CD4-positive, CD25-positive, alpha-beta regulatory T cell (primary cell): ENCODE results near the gene CHD9. TPM values are rescaled to one million over a fixed set of nuclear protein-coding genes. Genes with fewer than 3 reads are reported as not detected.

ENCODE experiments used
- ATAC-seq, 2 donors: fragments of 150-1000 bp; cut with Tn5 transposase; one replicate each; pipeline ENCODE4 v1.10.0; 2021; ENCODE audit warnings: low read depth in 2 of 2, moderate number of reproducible peaks in 2 of 2, moderate library complexity in 1 of 2
- DNase-seq, 3 donors: peaks; one replicate each; pipeline versions ENCODE4 v3.0.0 to v3.0.0-alpha.2; 2012 to 2022; ENCODE audit warnings: mixed read lengths in 1 of 3
- H3K27ac ChIP-seq: one replicate; pipeline ENCODE4 v1.7.0; 2013; ENCODE audit warnings: mild to moderate bottlenecking, low read length; ENCODE audit not compliant: insufficient read depth, poor library complexity, severe bottlenecking
- H3K27me3 ChIP-seq: one replicate; pipeline ENCODE4 v1.7.0; 2013; ENCODE audit warnings: low read length; ENCODE audit not compliant: control insufficient read depth, insufficient read depth
- H3K36me3 ChIP-seq: one replicate; pipeline ENCODE4 v1.7.0; 2013; ENCODE audit warnings: mild to moderate bottlenecking, low read length, moderate library complexity; ENCODE audit not compliant: control insufficient read depth, insufficient read depth
- H3K4me1 ChIP-seq: 2 replicates; pipeline ENCODE4 v1.7.0; 2013; ENCODE audit warnings: mild to moderate bottlenecking, low read length; ENCODE audit not compliant: insufficient read depth, control insufficient read depth, poor library complexity, severe bottlenecking
- H3K4me3 ChIP-seq: one replicate; pipeline ENCODE4 v1.7.0; 2013; ENCODE audit warnings: low read depth, mild to moderate bottlenecking, low read length, moderate library complexity
- H3K9me3 ChIP-seq, 2 experiments: 1 replicate in 1 of 2; 2 replicates in 1 of 2; pipeline ENCODE4 v1.7.0; 2013; ENCODE audit warnings: low read length in 2 of 2, mild to moderate bottlenecking in 1 of 2, moderate library complexity in 1 of 2; ENCODE audit not compliant: control insufficient read depth in 2 of 2
- H3K27ac Mint-ChIP-seq, 3 donors: one replicate each; pipeline ENCODE4 v1.8.0; 2020 to 2022; ENCODE audit warnings: mild to moderate bottlenecking in 3 of 3, mixed read lengths in 3 of 3, moderate library complexity in 2 of 3
- H3K27me3 Mint-ChIP-seq: one replicate; pipeline ENCODE4 v1.8.0; 2022; ENCODE audit warnings: mild to moderate bottlenecking, mixed read lengths
- H3K36me3 Mint-ChIP-seq: one replicate; pipeline ENCODE4 v1.8.0; 2020; ENCODE audit warnings: mixed read lengths
- H3K4me1 Mint-ChIP-seq, 4 donors: one replicate each; pipeline ENCODE4 v1.8.0; 2020 to 2022; ENCODE audit warnings: mixed read lengths in 4 of 4, mild to moderate bottlenecking in 1 of 4
- H3K4me3 Mint-ChIP-seq, 4 donors: one replicate each; pipeline ENCODE4 v1.8.0; 2020 to 2022; ENCODE audit warnings: mild to moderate bottlenecking in 4 of 4, mixed read lengths in 4 of 4, moderate library complexity in 3 of 4
- H3K9me3 Mint-ChIP-seq, 7 donors: one replicate each; pipeline ENCODE4 v1.8.0; 2020 to 2022; ENCODE audit warnings: mixed read lengths in 7 of 7, mild to moderate bottlenecking in 3 of 7, moderate library complexity in 2 of 7
- polyA plus RNA-seq, 4 donors: library from polyadenylated mRNA; unstranded; fragments of 300-500 nt; fragmentation: Illumina TruSeq; gene quantifications; one replicate each; pipeline ENCODE4 v1.2.3, GENCODE V29; 2021
- total RNA-seq: library from RNA; stranded (reverse); gene quantifications from one replicate; pipeline ENCODE4 v1.2.3, GENCODE V29; 2022

CHD9 gene
- total and polyA plus RNA-seq, 5 donors from 2014 or later: 17.6 to 32.7 (median 23.2) TPM

GRCh38 chr16:53355064-53355463, 300.3 kb downstream of the CHD9 start:
- DNase-seq (no peak), ATAC-seq (no peak)
- H3K9me3 Mint-ChIP-seq: peaks cover 0 to 7% (median 0%) of the 10 kb centered on the region in 7 donors
- no peaks in the 10 kb centered on the region for H3K27me3 ChIP-seq
- peaks cover 10% of the 10 kb centered on the region for H3K27me3 Mint-ChIP-seq
- peaks cover 0 to 6% (median 2%) of the 10 kb centered on the region in 4 donors for H3K4me1 Mint-ChIP-seq
- H3K4me1 ChIP-seq: no peaks in the 10 kb centered on the region
- H3K4me3 Mint-ChIP-seq: no peak overlapping the region
- H3K4me3 ChIP-seq: no peak overlapping the region
- no peaks in the 10 kb centered on the region for H3K36me3 ChIP-seq
- no peaks in the 10 kb centered on the region for H3K9me3 ChIP-seq
- H3K27ac ChIP-seq: no peak overlapping the region
- H3K27ac Mint-ChIP-seq: no peak overlapping the region
- no peaks in the 10 kb centered on the region for H3K36me3 Mint-ChIP-seq

DNA sequence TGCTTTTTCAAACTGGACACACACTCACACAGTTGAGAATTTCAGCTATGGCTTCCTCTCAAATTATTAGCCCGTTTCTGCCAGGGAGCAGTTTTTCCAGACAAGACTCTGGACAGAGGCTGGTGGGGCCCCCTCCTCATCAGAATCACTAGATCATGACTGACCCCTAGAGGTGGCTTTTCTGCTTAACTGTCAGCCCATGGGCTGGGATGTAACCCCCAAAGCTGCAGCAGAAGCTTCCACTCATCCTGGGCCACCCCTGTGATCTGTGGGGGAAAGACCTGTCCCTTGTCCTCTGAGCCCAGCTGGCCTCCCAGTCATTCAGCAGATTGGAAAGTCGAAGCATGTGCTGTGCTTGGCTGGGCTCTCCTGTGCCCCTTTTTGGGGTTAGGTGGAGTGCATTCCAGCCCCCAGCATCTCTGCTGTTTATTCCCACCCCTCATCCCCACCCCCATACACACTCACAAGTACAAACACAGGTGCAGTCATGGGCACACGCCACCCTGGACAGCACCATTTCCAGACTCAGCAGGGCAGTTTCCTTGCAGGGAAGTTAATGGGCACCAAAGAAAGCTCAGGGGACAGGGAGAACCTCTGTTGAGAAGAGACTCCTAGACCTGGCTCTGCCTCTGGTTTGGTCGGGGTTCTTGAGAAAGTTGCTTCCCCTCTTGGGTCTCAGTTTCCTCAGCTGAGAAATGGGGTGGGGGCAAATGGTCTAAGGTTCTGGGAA, 301.9 kb downstream of the CHD9 start:
- Histone ChIP-seq H3K36me3 (no peaks in the 10 kb centered on the region), H3K27me3 (no peaks in the 10 kb centered on the region), H3K9me3 (no peaks in the 10 kb centered on the region), H3K4me3 (no peak overlapping the region), H3K4me1 (no peaks in the 10 kb centered on the region), H3K27ac (no peak overlapping the region)
- H3K4me3 Mint-ChIP-seq: no peak overlapping the region
- H3K9me3 Mint-ChIP-seq: peaks cover 0 to 2% (median 0%) of the 10 kb centered on the region in 7 donors
- no peak overlapping the region for H3K27ac Mint-ChIP-seq
- DNase-seq (no peak), ATAC-seq (no peak)
- no peaks in the 10 kb centered on the region for H3K36me3 Mint-ChIP-seq
- H3K27me3 Mint-ChIP-seq: peaks cover 10% of the 10 kb centered on the region
- peaks cover 0 to 6% (median 2%) of the 10 kb centered on the region in 4 donors for H3K4me1 Mint-ChIP-seq

DNA sequence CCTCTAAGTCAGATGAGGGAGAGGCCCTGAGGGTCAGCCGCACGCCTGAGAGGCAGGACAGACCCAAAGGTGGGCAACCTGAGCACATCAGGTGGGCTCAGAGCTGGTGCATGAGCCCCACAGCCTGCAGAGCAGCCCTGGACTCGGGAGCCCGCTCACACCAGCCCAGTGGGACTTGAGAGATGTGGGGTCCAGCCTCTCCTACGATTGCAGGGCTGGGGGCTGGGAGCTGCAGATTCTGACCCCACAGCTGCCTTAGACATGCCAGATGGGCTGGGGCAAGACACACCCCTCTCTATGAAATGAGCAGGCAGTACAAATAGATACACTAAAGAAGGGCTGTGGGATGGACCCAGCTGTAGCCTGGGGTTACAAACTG, 302.4 kb downstream of the CHD9 start:
- H3K27ac Mint-ChIP-seq: no peak overlapping the region
- Histone ChIP-seq H3K36me3 (no peaks in the 10 kb centered on the region), H3K27ac (no peak overlapping the region), H3K9me3 (no peaks in the 10 kb centered on the region), H3K4me1 (no peaks in the 10 kb centered on the region), H3K4me3 (no peak overlapping the region), H3K27me3 (no peaks in the 10 kb centered on the region)
- DNase-seq (no peak), ATAC-seq (no peak)
- H3K9me3 Mint-ChIP-seq: peaks cover 0 to 2% (median 0%) of the 10 kb centered on the region in 7 donors
- H3K4me3 Mint-ChIP-seq: no peak overlapping the region
- no peaks in the 10 kb centered on the region for H3K36me3 Mint-ChIP-seq
- peaks cover 10% of the 10 kb centered on the region for H3K27me3 Mint-ChIP-seq
- peaks cover 0 to 6% (median 2%) of the 10 kb centered on the region in 4 donors for H3K4me1 Mint-ChIP-seq

GRCh38 chr16:53357955-53358354, 303.2 kb downstream of the CHD9 start:
- H3K4me3 ChIP-seq: no peak overlapping the region
- peaks cover 0 to 6% (median 2%) of the 10 kb centered on the region in 4 donors for H3K4me1 Mint-ChIP-seq
- H3K27ac Mint-ChIP-seq: peak overlapping the region in 1 of 3 donors; percentile 55
- H3K27ac ChIP-seq: no peak overlapping the region
- H3K27me3 ChIP-seq: no peaks in the 10 kb centered on the region
- ATAC-seq (no peak), DNase-seq (no peak)
- H3K4me3 Mint-ChIP-seq: no peak overlapping the region
- H3K27me3 Mint-ChIP-seq: peaks cover 10% of the 10 kb centered on the region
- H3K36me3 Mint-ChIP-seq: no peaks in the 10 kb centered on the region
- no peaks in the 10 kb centered on the region for H3K36me3 ChIP-seq
- no peaks in the 10 kb centered on the region for H3K9me3 ChIP-seq
- H3K4me1 ChIP-seq: no peaks in the 10 kb centered on the region
- H3K9me3 Mint-ChIP-seq: peaks cover 0 to 2% (median 0%) of the 10 kb centered on the region in 7 donors

- H3K4me3 Mint-ChIP-seq: no peak overlapping the region
- H3K36me3 ChIP-seq: no peaks in the 10 kb centered on the region
- H3K4me3 ChIP-seq: no peak overlapping the region
- H3K27ac Mint-ChIP-seq: no peak overlapping the region
- H3K27ac ChIP-seq: no peak overlapping the region
- DNase-seq (peak in 1 of 3 donors; percentile 7), ATAC-seq (no peak)
- H3K36me3 Mint-ChIP-seq: no peaks in the 10 kb centered on the region
- peaks cover 0 to 2% (median 0%) of the 10 kb centered on the region in 7 donors for H3K9me3 Mint-ChIP-seq
- H3K4me1 Mint-ChIP-seq: peaks cover 0 to 6% (median 2%) of the 10 kb centered on the region in 4 donors
- H3K4me1 ChIP-seq: no peaks in the 10 kb centered on the region
- no peaks in the 10 kb centered on the region for H3K9me3 ChIP-seq
- H3K27me3 Mint-ChIP-seq: peaks cover 12% of the 10 kb centered on the region
- no peaks in the 10 kb centered on the region for H3K27me3 ChIP-seq
Measured at GRCh38 chr16:53358884-53359283, 304.1 kb downstream of the CHD9 start.

DNA sequence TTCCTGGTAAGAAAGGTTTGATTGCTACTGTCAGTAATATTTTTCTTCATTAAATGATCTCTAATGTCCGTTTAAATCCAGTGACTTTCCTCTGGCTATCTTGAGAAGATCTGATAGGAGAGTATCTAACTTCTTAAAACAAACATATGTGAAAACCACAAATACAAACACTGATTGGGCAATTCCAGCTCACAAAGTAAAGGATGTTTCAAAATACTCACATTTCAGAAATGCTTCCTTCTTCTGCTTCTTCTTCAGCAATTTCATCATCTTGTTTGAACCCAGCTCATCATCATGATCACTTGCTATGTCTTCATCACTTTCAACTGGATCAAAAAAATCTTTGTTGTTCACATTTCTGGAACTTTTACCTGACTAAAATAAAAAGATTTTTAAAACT, 315.1 kb downstream of the CHD9 start:
- H3K36me3 ChIP-seq: no peaks in the 10 kb centered on the region
- H3K27ac ChIP-seq: no peak overlapping the region
- Mint-ChIP-seq H3K9me3 (no peaks in the 10 kb centered on the region), H3K4me1 (peaks cover 0 to 20% (median 5%) of the 10 kb centered on the region in 4 donors), H3K27ac (no peak overlapping the region), H3K36me3 (no peaks in the 10 kb centered on the region), H3K27me3 (no peaks in the 10 kb centered on the region), H3K4me3 (no peak overlapping the region)
- no peak for ATAC-seq
- peaks cover 17% of the 10 kb centered on the region for H3K27me3 ChIP-seq
- H3K4me1 ChIP-seq: peaks cover 15% of the 10 kb centered on the region
- no peak overlapping the region for H3K4me3 ChIP-seq
- DNase-seq: no peak
- no peaks in the 10 kb centered on the region for H3K9me3 ChIP-seq

- H3K36me3 ChIP-seq: no peaks in the 10 kb centered on the region
- peaks cover 15% of the 10 kb centered on the region for H3K4me1 ChIP-seq
- H3K4me3 Mint-ChIP-seq: no peak overlapping the region
- H3K27me3 ChIP-seq: peaks cover 17% of the 10 kb centered on the region
- H3K9me3 Mint-ChIP-seq: no peaks in the 10 kb centered on the region
- H3K4me1 Mint-ChIP-seq: peaks cover 0 to 24% (median 6%) of the 10 kb centered on the region in 4 donors
- no peak overlapping the region for H3K27ac Mint-ChIP-seq
- no peaks in the 10 kb centered on the region for H3K36me3 Mint-ChIP-seq
- ATAC-seq: no peak
- H3K4me3 ChIP-seq: no peak overlapping the region
- H3K27ac ChIP-seq: no peak overlapping the region
- DNase-seq: no peak
- H3K27me3 Mint-ChIP-seq: no peaks in the 10 kb centered on the region
- H3K9me3 ChIP-seq: no peaks in the 10 kb centered on the region
Measured at GRCh38 chr16:53370827-53371226, 316.0 kb downstream of the CHD9 start.
